Fibroblast of villous mesenchyme (primary cell): ENCODE measurements around the gene FBXO21. TPM values are rescaled to one million over a fixed set of nuclear protein-coding genes. Genes with fewer than 3 reads are reported as not detected.
A peak's percentile ranks its signal among the peaks of the same experiment; 100 is the strongest.

Experiments
- DNase-seq: peaks from one replicate; pipeline ENCODE4 v3.0.0-alpha.2; 2010; ENCODE audit warnings: low read depth
- H3K4me3 ChIP-seq: 2 replicates; pipeline ENCODE4 v1.5.1; 2011; ENCODE audit warnings: low read depth, mild to moderate bottlenecking, low read length
- CTCF ChIP-seq: IDR thresholded peaks from 2 replicates; pipeline ENCODE4 v1.5.1; 2012; ENCODE audit warnings: low read depth, mild to moderate bottlenecking, low read length; ENCODE audit not compliant: insufficient read depth
- total RNA-seq: library from RNA; depleted of rRNA; stranded (reverse); fragments of >200 nt; gene quantifications from 2 replicates; pipeline ENCODE4 v1.2.3, GENCODE V29; 2012

FBXO21 gene
- total RNA-seq, 1 donor, result 48.4 TPM

GRCh38 chr12:117140397-117141096 is 49.7 kb downstream of the FBXO21 start:
- H3K4me3 ChIP-seq, result no peak overlapping the region
- TF ChIP-seq CTCF, result no peak
- DNase-seq, result no peak

GRCh38 chr12:117139025-117139717 is 51.1 kb downstream of the FBXO21 start:
- TF ChIP-seq CTCF, result no peak

GRCh38 chr12:117134721-117135120 is 55.5 kb downstream of the FBXO21 start:
- no peak for DNase-seq
- H3K4me3 ChIP-seq, result no peak overlapping the region
- no peak for TF ChIP-seq CTCF

More at GRCh38 chr12:117139025-117139717, 51.1 kb downstream of the FBXO21 start:
- DNase-seq, result no peak
- no peak overlapping the region for H3K4me3 ChIP-seq

GRCh38 chr12:117134059-117134458 is 56.2 kb downstream of the FBXO21 start:
- H3K4me3 ChIP-seq, result no peak overlapping the region
- no peak for TF ChIP-seq CTCF
- DNase-seq, result peak; percentile 49

- no peak for TF ChIP-seq CTCF
- no peak overlapping the region for H3K4me3 ChIP-seq
- DNase-seq, result no peak
Measured at GRCh38 chr12:117130801-117131200, 59.5 kb downstream of the FBXO21 start.

- DNase-seq, result no peak
- no peak overlapping the region for H3K4me3 ChIP-seq
- TF ChIP-seq CTCF, result no peak
Measured at GRCh38 chr12:117129391-117129790, 60.9 kb downstream of the FBXO21 start.
